Right lobe of liver (tissue), 4 donors: Measurements from ENCODE around the gene FER.

Experiments used
- POLR2A ChIP-seq: fragments of 450-650 bp; IDR thresholded peaks from one replicate; pipeline ENCODE4 v1.6.1; 2017; ENCODE audit warnings: antibody characterized with exemption, mild to moderate bottlenecking
- TF ChIP-seq, protein P1 (sequence below), 4 donors: fragments of 200-600 bp in 3 of 4; fragments of 450-650 bp in 1 of 4; IDR thresholded peaks; one replicate each; pipeline versions ENCODE4 v1.5.1 to v1.8.0; 2016 to 2022; ENCODE audit warnings: antibody characterized with exemption in 4 of 4, mild to moderate bottlenecking in 2 of 4
- donor health status: DM: no; HTN: no; CAD: no.
- donor health status: DM: no; HTN: no; CAD: no.
- donor health status: DM: no; HTN: yes; CAD: no.

GRCh38 chr5:108917596-108917995 lies 169.9 kb downstream of the FER start:
- TF ChIP-seq, protein P1, sequence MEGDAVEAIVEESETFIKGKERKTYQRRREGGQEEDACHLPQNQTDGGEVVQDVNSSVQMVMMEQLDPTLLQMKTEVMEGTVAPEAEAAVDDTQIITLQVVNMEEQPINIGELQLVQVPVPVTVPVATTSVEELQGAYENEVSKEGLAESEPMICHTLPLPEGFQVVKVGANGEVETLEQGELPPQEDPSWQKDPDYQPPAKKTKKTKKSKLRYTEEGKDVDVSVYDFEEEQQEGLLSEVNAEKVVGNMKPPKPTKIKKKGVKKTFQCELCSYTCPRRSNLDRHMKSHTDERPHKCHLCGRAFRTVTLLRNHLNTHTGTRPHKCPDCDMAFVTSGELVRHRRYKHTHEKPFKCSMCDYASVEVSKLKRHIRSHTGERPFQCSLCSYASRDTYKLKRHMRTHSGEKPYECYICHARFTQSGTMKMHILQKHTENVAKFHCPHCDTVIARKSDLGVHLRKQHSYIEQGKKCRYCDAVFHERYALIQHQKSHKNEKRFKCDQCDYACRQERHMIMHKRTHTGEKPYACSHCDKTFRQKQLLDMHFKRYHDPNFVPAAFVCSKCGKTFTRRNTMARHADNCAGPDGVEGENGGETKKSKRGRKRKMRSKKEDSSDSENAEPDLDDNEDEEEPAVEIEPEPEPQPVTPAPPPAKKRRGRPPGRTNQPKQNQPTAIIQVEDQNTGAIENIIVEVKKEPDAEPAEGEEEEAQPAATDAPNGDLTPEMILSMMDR (IDR thresholded peaks at IDR 0.05) = no peak
- no peak for TF ChIP-seq POLR2A
